HG03354 (cell line): ENCODE results near the gene HSF4.
"Not testable (repeated sequence)": the region's sequence is repeated elsewhere in the genome, so short reads cannot be mapped to it uniquely, and the experiment has no call there.

Experiments used
- ATAC-seq: cut with Tn5 transposase; IDR thresholded peaks from one replicate; pipeline ENCODE4 v1.9.1; 2021; ENCODE audit warnings: mild to moderate bottlenecking; ENCODE audit not compliant: unreplicated experiment, poor library complexity, severe bottlenecking

Gene HSF4

DNA sequence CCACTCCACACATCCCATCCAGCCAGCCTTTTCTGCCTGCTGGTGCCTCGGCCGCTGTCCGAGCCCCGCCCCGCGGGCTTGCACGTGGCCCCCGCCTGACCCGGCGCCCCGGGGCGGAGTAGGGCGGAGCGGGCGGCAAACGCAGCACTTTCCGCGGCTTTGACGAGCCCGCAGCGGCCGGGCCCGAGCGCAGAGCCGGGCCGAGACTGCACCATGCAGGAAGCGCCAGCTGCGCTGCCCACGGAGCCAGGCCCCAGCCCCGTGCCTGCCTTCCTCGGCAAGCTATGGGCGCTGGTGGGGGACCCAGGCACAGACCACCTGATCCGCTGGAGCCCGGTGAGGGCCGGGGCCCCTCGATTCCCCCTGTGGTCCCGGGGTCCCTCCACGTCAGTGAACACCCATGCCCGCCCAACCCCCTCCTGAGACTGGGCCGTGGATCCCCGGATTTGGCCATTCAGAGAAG is at the start of gene HSF4:
Gene HSF4, plus strand, starts transcription at position 147 of the 463 bp plus-strand sequence. Its CDS starts 67 bp downstream, at position 214.
- no peak for ATAC-seq

DNA sequence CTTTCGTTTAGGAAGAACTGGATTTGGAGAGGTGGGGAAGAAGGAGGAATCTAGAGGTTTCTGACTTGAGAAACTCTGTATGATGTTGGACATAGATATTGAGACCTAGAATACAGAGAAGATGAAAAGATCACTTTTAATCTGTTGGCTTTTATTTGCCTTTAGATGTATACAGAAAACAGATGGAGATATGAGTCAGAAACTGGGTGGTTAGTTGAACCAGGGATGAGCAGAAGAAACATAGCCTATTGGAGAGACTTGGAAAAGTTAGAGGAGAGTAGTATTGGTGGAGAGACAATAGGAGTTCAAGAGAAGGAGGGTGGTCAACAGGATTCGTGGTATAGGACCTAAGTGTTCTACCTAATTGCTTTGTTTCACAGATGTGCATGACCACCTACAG is 49.8 kb upstream of the HSF4 start:
- ATAC-seq, result no peak

DNA sequence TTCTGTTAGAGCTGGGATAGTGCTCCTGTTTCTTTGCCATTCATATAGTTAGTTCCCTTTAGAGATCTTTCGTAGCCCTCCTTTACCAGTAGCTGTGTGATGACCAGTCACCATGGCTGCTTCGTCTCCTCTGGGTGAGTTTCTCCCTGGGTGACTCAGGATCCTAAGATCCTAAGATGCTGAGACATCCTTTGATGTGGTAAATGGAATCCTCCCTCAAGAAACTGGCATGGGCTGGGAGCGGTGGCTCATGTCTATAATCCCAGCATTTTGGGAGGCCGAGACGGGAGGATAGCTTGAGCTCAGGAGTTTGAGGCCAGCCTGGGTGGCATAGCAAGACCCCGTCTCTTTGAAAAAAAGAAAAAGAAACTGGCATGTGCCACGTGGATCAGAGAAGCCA is 48.9 kb upstream of the HSF4 start:
- ATAC-seq, result no peak

- no peak for ATAC-seq
Measured at GRCh38 chr16:67116388-67117311, 47.9 kb upstream of the HSF4 start.

DNA sequence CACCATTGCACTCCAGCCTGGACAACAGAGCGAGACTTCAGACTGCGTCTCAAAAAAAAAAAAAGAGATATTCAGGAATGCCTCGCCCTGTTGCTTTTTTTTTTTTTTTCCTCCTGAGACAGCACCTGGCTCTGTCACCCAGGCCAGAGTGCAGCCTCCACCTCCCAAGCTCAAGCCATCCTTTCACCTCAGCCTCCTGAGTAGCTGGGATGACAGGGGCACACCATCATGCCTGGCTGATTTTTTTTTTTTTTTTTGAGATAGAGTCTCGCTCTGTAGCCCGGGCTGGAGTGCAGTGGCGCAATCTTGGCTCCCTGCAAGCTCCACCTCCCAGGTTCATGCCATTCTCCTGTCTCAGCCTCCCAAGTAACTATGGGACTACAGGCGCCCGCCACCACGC is 46.8 kb upstream of the HSF4 start:
- ATAC-seq, result no peak

GRCh38 chr16:67120025-67120424 is 44.5 kb upstream of the HSF4 start:
- ATAC-seq, result no peak

DNA sequence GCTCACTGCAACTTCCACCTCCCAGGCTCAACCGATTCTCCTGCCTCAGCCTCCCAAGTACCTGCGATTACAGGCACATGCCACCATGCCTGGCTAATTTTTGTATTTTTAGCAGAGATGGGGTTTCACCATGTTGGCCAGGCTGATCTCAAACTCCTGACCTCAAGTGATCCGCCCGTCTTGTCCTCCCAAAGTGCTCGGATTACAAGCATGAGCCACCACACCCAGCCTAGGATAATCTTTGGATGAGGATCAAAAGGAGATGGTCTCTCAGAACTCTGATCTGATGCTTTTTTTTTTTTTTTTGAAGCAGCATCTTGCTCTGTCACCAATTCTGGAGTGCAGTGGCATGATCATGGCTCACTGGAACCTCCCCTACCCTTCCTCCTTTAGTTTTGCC is 41.7 kb upstream of the HSF4 start:
- not testable (repeated sequence) for ATAC-seq

DNA sequence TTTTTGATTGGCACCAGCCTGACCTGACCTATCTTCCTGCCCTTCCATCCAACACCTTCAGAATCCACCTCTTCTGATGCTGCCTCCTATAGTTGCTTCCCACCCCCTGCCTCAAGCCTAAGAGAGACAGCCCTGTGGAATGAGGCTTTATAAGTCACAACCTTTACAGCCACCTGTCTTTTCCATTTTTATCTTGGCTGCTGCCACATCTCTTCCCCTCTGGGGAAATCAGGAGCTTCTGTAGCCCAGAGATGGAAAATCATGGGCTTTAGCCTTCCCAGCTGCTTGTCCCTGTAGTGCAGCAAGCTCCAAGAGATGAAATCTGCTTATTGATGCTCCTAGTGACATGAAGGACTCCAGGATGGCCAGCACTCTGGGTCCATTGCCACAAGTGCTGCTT is 36.1 kb upstream of the HSF4 start:
- ATAC-seq, result no peak

GRCh38 chr16:67128887-67129286 is 35.7 kb upstream of the HSF4 start:
- ATAC-seq, result no peak

GRCh38 chr16:67129422-67129821 is 35.1 kb upstream of the HSF4 start:
- ATAC-seq, result no peak

DNA sequence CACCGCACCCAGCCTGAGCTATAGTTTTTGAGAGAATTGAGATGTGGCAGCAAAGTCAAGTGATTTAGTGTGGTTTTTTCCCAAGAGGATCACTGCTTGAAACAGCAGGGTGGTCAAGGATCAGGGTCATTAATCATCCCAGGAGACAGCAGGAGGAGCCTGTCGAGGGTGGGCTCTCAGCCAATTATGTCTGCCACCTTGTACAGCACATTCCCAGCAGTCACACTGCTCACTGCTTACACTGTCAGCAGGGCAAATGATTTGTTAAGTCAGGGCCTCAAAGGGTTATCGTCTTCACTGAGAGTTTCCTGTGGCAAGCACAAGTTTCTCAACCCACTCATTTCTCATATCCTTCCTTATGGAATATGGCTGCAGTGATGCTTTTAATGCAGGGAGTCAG is 26.9 kb upstream of the HSF4 start:
- ATAC-seq, result no peak

GRCh38 chr16:67141391-67141790 is 23.2 kb upstream of the HSF4 start:
- ATAC-seq, result no peak

- ATAC-seq, result no peak
Measured at GRCh38 chr16:67142342-67142741, 22.2 kb upstream of the HSF4 start.

DNA sequence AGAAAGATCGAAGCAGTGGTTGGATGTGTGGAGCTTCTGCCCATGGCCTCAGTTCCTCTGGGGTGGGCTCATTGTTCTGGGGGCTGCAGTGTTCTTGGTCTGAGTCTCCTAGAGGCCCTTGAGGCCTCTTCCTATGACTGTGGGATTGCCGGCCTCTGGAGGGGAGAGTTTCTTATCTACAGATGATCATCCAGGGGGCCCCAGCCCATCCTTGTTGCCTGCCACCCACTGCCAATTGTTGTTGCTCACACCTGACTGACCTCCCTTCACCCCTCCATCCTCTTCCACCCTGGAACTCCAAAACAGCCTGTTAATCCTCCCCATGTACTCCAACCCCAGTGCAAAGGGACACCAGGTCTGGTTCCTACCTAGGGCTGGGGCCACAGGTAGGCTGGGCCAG is 19.6 kb upstream of the HSF4 start:
- no peak for ATAC-seq

- ATAC-seq, result no peak
Measured at GRCh38 chr16:67145746-67146145, 18.8 kb upstream of the HSF4 start.

DNA sequence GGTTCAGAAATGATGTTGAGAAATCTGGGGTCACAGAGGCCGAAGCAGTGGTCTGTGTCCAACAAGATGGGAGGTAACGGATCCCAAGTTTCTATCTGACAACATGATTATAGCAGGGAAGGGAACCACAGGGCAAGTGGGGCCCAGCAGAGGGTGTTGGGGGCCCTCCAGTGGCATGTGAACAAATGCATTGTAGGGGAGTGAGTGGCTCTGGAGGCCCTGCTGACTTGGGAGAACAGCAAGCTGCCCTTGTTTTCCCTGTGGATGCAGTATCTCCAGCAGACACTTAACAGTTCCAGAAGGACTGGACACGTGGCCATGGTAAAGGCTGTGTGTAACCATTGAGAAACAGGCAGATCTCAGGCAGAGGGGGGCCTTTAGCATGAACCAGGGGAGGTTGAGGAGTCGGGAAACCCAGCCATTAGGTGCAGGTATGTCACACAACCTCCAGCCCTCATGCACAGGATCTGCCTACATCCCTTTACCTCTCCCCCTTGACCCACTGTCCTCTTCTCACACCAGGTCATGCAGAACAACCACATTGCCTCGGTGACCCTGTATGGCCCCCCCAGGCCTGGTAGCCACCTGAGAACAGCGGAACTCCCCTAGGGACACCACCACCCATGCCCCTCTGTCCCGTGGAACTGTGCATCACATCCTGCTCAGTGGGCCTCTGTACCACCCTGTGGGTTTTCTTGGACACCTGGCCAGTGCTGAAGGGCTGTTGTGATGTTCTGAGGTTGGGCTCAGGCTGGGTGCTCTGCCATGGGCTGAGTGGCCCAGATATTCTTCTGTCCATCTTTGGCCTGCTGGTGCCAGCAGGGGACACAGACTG is 17.8 kb upstream of the HSF4 start:
- ATAC-seq, result no peak

GRCh38 chr16:67147437-67148140 is 17.0 kb upstream of the HSF4 start:
- no peak for ATAC-seq

DNA sequence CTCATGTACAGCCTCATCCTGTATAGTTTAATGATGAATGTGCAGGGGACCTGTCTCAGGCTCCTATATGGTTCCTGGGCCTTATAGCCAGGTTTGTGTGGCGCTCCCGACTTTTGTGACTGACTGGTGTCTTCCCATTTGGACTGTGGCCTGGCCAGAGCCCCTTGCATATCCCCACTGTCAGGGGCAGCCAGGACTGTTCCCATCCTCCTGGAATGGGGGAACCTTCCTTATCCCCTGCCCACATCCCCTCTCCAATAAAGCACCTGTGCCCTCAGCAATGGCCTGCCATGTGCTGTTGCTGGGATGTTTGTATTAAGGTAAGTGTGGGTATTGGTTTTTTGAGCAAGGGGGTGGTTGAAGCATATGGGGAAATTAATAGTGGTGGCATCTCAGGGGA is 16.3 kb upstream of the HSF4 start:
- ATAC-seq, result no peak

GRCh38 chr16:67148656-67149275 is 15.8 kb upstream of the HSF4 start:
- no peak for ATAC-seq
